HepG2 (cell line): ENCODE measurements around the gene VPS50. TPM values are rescaled to one million over a fixed set of nuclear protein-coding genes. Genes with fewer than 3 reads are reported as not detected.

ENCODE experiments used
- ATAC-seq: fragments of 200-7000 bp; cut with Tn5 transposase; 3 replicates; pipeline ENCODE4 v1.9.1; 2020; ENCODE audit warnings: mild to moderate bottlenecking, moderate library complexity
- BruUV-seq: library from RNA; stranded (reverse); fragments of 400-500 nt; replicated peaks from 2 replicates; lab custom pipeline; 2021; lab: Mats Ljungman, UMichigan
- CTCF ChIA-PET: fragments of 300-600 bp; formaldehyde crosslinking; extraction: SDS; loops from one replicate; lab custom pipeline; 2021; ENCODE audit warnings: low total read pairs, inconsistent platforms, low intra/inter-chr PET ratio; lab: Yijun Ruan, JAX
- POLR2A ChIA-PET: fragments of 350-600 bp; sonication (Branson Sonifier 250); formaldehyde crosslinking; loops from one replicate; lab custom pipeline; 2020; ENCODE audit warnings: antibody characterized with exemption, inconsistent platforms; lab: Yijun Ruan, JAX
- DNase-seq: peaks from one replicate; pipeline ENCODE4 v3.0.0-alpha.2; 2015; ENCODE audit warnings: low spot score
- FAIRE-seq: peaks from 3 replicates; lab custom pipeline; 2011; peaks lifted over from hg19 to GRCh38; lab: Jason Lieb, UNC
- H2AFZ ChIP-seq: one replicate; pipeline ENCODE4 v1.6.1; 2011; ENCODE audit warnings: low read length, inconsistent platforms
- H3K27ac ChIP-seq: fragments of 300-600 bp; 3 replicates; pipeline ENCODE4 v1.8.0; 2011; ENCODE audit warnings: mixed run types, mild to moderate bottlenecking, mixed read lengths, low read length, inconsistent platforms; ENCODE audit not compliant: insufficient read depth; ENCODE audit errors: extremely low read length
- H3K27me3 ChIP-seq, 2 experiments: fragments of 200-600 bp in 1 of 2; 2 replicates in 1 of 2; 3 replicates in 1 of 2; pipeline versions ENCODE4 v1.6.0 to v1.8.0; 2011; ENCODE audit warnings: low read length in 2 of 2, mild to moderate bottlenecking in 2 of 2, moderate library complexity in 2 of 2, inconsistent platforms in 1 of 2; ENCODE audit not compliant: insufficient read depth in 2 of 2, control insufficient read depth in 1 of 2
- H3K36me3 ChIP-seq, 2 experiments: fragments of 200-600 bp in 1 of 2; replicated peaks in 1 of 2; 2 replicates in 1 of 2; 3 replicates in 1 of 2; pipeline versions ENCODE4 v1.5.1 to v1.8.0; 2011; ENCODE audit warnings: low read length in 2 of 2, inconsistent platforms in 1 of 2; ENCODE audit not compliant: insufficient read depth in 2 of 2, control insufficient read depth in 1 of 2
- H3K4me1 ChIP-seq: 2 replicates; pipeline ENCODE4 v1.5.1; 2012; ENCODE audit warnings: low read length, inconsistent platforms; ENCODE audit not compliant: insufficient read depth
- H3K4me2 ChIP-seq: 2 replicates; pipeline ENCODE4 v1.6.0; 2011; ENCODE audit warnings: low read depth, low read length, inconsistent platforms
- H3K4me3 ChIP-seq, 3 experiments: fragments of 200-600 bp in 1 of 3; sonication (generic), shearing (Covaris generic) in 1 of 3; replicated peaks in 1 of 3; 2 replicates each; pipeline ENCODE4 v1.5.1; 2011 to 2016; ENCODE audit warnings: low read length in 3 of 3, inconsistent platforms in 2 of 3, low read depth in 2 of 3, mild to moderate bottlenecking in 2 of 3, control low read depth in 1 of 3, mixed read lengths in 1 of 3; ENCODE audit not compliant: insufficient read depth in 1 of 3
- H3K79me2 ChIP-seq: one replicate; pipeline ENCODE4 v1.6.1; 2011; ENCODE audit warnings: low read length, inconsistent platforms; ENCODE audit not compliant: insufficient read depth
- H3K9ac ChIP-seq: 2 replicates; pipeline ENCODE4 v1.6.0; 2011; ENCODE audit warnings: mild to moderate bottlenecking, low read depth, low read length, inconsistent platforms; ENCODE audit not compliant: insufficient read depth
- H3K9me3 ChIP-seq: 2 replicates; pipeline ENCODE4 v1.5.1; 2012; ENCODE audit warnings: mild to moderate bottlenecking, low read length
- H4K20me1 ChIP-seq: 2 replicates; pipeline ENCODE4 v1.6.0; 2011; ENCODE audit warnings: inconsistent platforms, mild to moderate bottlenecking, low read length, moderate library complexity; ENCODE audit not compliant: insufficient read depth
- ASH2L ChIP-seq: fragments of 300-600, 200-600 bp; sonication (generic); IDR thresholded peaks from 2 replicates; pipeline ENCODE4 v1.7.0; 2017; ENCODE audit warnings: low read depth, mild to moderate bottlenecking, moderate library complexity, mixed read lengths, low read length; ENCODE audit not compliant: insufficient read length
- JUN ChIP-seq: sonication (generic); formaldehyde crosslinking; IDR thresholded peaks from 2 replicates; pipeline ENCODE4 v1.4.0; 2020; ENCODE audit warnings: mild to moderate bottlenecking, missing genetic modification reagents
- ZNF124 ChIP-seq: sonication (generic); formaldehyde crosslinking; IDR thresholded peaks from 2 replicates; pipeline ENCODE4 v1.4.0; 2020; ENCODE audit warnings: missing genetic modification reagents
- ZNF3 ChIP-seq: IDR thresholded peaks from 2 replicates; pipeline ENCODE4 v1.7.0; 2017; ENCODE audit warnings: inconsistent platforms
- WGBS: methylation state at CpG from one replicate; pipeline ENCODE4 v1.1.6; 2017; ENCODE audit warnings: low lambda C conversion rate; 5-methylcytosine and 5-hydroxymethylcytosine counted together
- in situ Hi-C: cut with HindIII; loops from 2 replicates; pipeline ENCODE4 v1.10.0; 2017; ENCODE audit warnings: low pct_unique_long_range_greater_than_20kb; ENCODE audit not compliant: extremely low pct_ligation_motif_present
- intact Hi-C: fragments of 100-400 bp; cut with micrococcal nuclease; formaldehyde crosslinking; loops from one replicate; pipeline ENCODE4 v1.10.0; 2022; ENCODE audit not compliant: unreplicated experiment
- polyA plus RNA-seq, 8 experiments: library from polyadenylated mRNA; depleted of rRNA in 3 of 8; stranded (reverse) in 7 of 8; unstranded in 1 of 8; fragments of >200 nt; fragmentation: Illumina TruSeq in 4 of 8; extraction: Trizol in 4 of 8; gene quantifications; 2 replicates each; pipeline versions ENCODE4 v1.2.1 to v1.2.3, GENCODE V29; 2011 to 2016; ENCODE audit warnings: low read depth in 4 of 8, missing spikeins in 1 of 8, mixed read lengths in 1 of 8; ENCODE audit not compliant: insufficient read depth in 1 of 8
- total RNA-seq, 5 experiments: library from RNA; depleted of rRNA; stranded (reverse); fragments of >200 nt; fragmentation: Illumina TruSeq; extraction: Trizol; gene quantifications; 2 replicates each; pipeline ENCODE4 v1.2.3, GENCODE V29; 2016; ENCODE audit warnings: low read depth in 1 of 5
- TF ChIP-seq, protein P1 (sequence below): sonication (generic); formaldehyde crosslinking; IDR thresholded peaks from 2 replicates; pipeline ENCODE4 v1.4.0; 2020; ENCODE audit warnings: missing genetic modification reagents, borderline replicate concordance
- TF ChIP-seq, protein P2 (sequence below): sonication (generic); formaldehyde crosslinking; IDR thresholded peaks from one replicate; pipeline ENCODE4 v1.5.1; 2020; ENCODE audit warnings: mild to moderate bottlenecking, missing genetic modification reagents; ENCODE audit errors: not compliant biosample characterization
- TF ChIP-seq, protein P3 (sequence below): IDR thresholded peaks from 2 replicates; pipeline ENCODE4 v1.6.1; 2016
- TF ChIP-seq, protein P4 (sequence below): IDR thresholded peaks from 2 replicates; pipeline ENCODE4 v1.6.1; 2016; ENCODE audit warnings: missing genetic modification reagents, missing compliant biosample characterization

VPS50 gene
- total and polyA plus RNA-seq, 2 of the 13 experiments (the other 11 are each of a cell fraction or from before 2014, with no cell fraction given): 10.3 to 20.4 TPM

DNA sequence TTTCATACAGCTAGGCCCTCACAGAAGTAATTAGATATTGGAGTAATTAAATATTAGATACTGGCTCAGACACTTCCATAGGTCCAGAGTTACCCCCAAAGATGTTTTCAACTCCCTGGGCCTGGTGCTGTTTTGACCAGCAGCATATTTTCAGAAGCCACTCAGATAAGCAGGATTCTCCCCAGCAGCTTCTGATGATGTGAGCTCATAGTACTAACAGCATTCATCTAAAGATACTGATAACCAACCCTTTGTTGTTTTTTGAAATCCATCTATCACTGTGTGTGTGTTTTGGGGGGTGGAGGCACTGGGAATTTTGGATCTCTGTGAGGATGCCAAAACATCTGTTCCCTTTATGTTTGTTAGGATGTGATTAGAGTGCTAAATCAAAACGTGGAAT is 52.7 kb downstream of the VPS50 start (continued):
- TF ChIP-seq ASH2L: no peak
- TF ChIP-seq, all 625 proteins: peak for 0

GRCh38 chr7:93293229-93293628 is 61.1 kb downstream of the VPS50 start:
- Histone ChIP-seq H3K9me3 (no peaks in the 10 kb centered on the region), H4K20me1 (no peaks in the 10 kb centered on the region), H2AFZ (no peak overlapping the region), H3K27me3 (no peaks in the 10 kb centered on the region), H3K27ac (no peak overlapping the region), H3K36me3 (no peaks in the 10 kb centered on the region), H3K4me1 (no peaks in the 10 kb centered on the region), H3K79me2 (no peaks in the 10 kb centered on the region), H3K4me2 (no peak overlapping the region), H3K4me3 (no peak overlapping the region), H3K9ac (no peak overlapping the region)
- in situ Hi-C loops: no loop called here
- ATAC-seq (no peak), FAIRE-seq (no peak), DNase-seq (no peak)
- intact Hi-C loops: no loop called here
- CTCF ChIA-PET: no interaction called here
- POLR2A ChIA-PET: no interaction called here
- 73% methylated on average over 2 of the region's 2 CpGs for WGBS
- BruUV-seq: no TSS peak
- TF ChIP-seq, protein P1, sequence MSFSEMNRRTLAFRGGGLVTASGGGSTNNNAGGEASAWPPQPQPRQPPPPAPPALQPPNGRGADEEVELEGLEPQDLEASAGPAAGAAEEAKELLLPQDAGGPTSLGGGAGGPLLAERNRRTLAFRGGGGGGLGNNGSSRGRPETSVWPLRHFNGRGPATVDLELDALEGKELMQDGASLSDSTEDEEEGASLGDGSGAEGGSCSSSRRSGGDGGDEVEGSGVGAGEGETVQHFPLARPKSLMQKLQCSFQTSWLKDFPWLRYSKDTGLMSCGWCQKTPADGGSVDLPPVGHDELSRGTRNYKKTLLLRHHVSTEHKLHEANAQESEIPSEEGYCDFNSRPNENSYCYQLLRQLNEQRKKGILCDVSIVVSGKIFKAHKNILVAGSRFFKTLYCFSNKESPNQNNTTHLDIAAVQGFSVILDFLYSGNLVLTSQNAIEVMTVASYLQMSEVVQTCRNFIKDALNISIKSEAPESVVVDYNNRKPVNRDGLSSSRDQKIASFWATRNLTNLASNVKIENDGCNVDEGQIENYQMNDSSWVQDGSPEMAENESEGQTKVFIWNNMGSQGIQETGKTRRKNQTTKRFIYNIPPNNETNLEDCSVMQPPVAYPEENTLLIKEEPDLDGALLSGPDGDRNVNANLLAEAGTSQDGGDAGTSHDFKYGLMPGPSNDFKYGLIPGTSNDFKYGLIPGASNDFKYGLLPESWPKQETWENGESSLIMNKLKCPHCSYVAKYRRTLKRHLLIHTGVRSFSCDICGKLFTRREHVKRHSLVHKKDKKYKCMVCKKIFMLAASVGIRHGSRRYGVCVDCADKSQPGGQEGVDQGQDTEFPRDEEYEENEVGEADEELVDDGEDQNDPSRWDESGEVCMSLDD (CRISPR knock-in tag): no peak
- TF ChIP-seq ZNF124 (CRISPR knock-in tag) (no peak), JUN (no peak), ZNF3 (CRISPR knock-in tag) (no peak)
- TF ChIP-seq, protein P2, sequence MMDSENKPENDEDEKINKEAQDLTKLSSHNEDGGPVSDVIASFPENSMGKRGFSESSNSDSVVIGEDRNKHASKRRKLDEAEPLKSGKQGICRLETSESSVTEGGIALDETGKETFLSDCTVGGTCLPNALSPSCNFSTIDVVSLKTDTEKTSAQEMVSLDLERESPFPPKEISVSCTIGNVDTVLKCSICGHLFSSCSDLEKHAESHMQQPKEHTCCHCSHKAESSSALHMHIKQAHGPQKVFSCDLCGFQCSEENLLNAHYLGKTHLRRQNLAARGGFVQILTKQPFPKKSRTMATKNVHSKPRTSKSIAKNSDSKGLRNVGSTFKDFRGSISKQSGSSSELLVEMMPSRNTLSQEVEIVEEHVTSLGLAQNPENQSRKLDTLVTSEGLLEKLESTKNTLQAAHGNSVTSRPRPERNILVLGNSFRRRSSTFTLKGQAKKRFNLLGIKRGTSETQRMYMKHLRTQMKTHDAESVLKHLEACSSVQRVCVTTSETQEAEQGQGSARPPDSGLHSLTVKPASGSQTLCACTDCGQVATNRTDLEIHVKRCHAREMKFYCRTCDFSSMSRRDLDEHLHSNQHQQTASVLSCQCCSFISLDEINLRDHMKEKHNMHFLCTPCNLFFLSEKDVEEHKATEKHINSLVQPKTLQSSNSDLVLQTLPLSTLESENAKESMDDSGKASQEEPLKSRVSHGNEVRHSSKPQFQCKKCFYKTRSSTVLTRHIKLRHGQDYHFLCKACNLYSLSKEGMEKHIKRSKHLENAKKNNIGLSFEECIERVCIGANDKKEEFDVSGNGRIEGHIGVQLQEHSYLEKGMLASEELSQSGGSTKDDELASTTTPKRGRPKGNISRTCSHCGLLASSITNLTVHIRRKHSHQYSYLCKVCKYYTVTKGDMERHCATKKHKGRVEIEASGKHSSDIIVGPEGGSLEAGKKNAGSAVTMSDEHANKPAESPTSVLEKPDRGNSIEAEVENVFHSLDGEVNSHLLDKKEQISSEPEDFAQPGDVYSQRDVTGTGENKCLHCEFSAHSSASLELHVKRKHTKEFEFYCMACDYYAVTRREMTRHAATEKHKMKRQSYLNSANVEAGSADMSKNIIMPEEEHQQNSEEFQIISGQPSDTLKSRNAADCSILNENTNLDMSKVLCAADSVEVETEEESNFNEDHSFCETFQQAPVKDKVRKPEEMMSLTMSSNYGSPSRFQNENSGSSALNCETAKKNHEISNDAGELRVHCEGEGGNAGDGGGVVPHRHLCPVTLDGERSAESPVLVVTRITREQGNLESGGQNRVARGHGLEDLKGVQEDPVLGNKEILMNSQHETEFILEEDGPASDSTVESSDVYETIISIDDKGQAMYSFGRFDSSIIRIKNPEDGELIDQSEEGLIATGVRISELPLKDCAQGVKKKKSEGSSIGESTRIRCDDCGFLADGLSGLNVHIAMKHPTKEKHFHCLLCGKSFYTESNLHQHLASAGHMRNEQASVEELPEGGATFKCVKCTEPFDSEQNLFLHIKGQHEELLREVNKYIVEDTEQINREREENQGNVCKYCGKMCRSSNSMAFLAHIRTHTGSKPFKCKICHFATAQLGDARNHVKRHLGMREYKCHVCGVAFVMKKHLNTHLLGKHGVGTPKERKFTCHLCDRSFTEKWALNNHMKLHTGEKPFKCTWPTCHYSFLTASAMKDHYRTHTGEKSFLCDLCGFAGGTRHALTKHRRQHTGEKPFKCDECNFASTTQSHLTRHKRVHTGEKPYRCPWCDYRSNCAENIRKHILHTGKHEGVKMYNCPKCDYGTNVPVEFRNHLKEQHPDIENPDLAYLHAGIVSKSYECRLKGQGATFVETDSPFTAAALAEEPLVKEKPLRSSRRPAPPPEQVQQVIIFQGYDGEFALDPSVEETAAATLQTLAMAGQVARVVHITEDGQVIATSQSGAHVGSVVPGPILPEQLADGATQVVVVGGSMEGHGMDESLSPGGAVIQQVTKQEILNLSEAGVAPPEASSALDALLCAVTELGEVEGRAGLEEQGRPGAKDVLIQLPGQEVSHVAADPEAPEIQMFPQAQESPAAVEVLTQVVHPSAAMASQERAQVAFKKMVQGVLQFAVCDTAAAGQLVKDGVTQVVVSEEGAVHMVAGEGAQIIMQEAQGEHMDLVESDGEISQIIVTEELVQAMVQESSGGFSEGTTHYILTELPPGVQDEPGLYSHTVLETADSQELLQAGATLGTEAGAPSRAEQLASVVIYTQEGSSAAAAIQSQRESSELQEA: no peak
- TF ChIP-seq, protein P3, sequence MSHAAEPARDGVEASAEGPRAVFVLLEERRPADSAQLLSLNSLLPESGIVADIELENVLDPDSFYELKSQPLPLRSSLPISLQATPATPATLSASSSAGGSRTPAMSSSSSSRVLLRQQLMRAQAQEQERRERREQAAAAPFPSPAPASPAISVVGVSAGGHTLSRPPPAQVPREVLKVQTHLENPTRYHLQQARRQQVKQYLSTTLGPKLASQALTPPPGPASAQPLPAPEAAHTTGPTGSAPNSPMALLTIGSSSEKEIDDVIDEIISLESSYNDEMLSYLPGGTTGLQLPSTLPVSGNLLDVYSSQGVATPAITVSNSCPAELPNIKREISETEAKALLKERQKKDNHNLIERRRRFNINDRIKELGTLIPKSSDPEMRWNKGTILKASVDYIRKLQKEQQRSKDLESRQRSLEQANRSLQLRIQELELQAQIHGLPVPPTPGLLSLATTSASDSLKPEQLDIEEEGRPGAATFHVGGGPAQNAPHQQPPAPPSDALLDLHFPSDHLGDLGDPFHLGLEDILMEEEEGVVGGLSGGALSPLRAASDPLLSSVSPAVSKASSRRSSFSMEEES (CRISPR knock-in tag): no peak
- TF ChIP-seq, protein P4, sequence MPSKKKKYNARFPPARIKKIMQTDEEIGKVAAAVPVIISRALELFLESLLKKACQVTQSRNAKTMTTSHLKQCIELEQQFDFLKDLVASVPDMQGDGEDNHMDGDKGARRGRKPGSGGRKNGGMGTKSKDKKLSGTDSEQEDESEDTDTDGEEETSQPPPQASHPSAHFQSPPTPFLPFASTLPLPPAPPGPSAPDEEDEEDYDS (CRISPR knock-in tag): no peak
